ENCODE measurements around the gene PTHLH. TPM values are rescaled to one million over a fixed set of nuclear protein-coding genes. Genes with fewer than 3 reads are reported as not detected.

The PTHLH gene
- total RNA-seq, 3 donors from 2014 or later: 2.4 to 7.5 (median 2.9) TPM

GRCh38 chr12:27984275-27984674, 11.7 kb upstream of the PTHLH start:
- Histone ChIP-seq H3K4me1 (no peaks in the 10 kb centered on the region), H3K4me3 (no peak overlapping the region), H3K27ac (no peak overlapping the region), H3K27me3 (no peaks in the 10 kb centered on the region), H3K36me3 (no peaks in the 10 kb centered on the region), H3K9me3 (no peaks in the 10 kb centered on the region)
- TF ChIP-seq, protein P1, sequence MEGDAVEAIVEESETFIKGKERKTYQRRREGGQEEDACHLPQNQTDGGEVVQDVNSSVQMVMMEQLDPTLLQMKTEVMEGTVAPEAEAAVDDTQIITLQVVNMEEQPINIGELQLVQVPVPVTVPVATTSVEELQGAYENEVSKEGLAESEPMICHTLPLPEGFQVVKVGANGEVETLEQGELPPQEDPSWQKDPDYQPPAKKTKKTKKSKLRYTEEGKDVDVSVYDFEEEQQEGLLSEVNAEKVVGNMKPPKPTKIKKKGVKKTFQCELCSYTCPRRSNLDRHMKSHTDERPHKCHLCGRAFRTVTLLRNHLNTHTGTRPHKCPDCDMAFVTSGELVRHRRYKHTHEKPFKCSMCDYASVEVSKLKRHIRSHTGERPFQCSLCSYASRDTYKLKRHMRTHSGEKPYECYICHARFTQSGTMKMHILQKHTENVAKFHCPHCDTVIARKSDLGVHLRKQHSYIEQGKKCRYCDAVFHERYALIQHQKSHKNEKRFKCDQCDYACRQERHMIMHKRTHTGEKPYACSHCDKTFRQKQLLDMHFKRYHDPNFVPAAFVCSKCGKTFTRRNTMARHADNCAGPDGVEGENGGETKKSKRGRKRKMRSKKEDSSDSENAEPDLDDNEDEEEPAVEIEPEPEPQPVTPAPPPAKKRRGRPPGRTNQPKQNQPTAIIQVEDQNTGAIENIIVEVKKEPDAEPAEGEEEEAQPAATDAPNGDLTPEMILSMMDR (IDR thresholded peaks at IDR 0.05): no peak
- TF ChIP-seq POLR2AphosphoS5 (IDR thresholded peaks at IDR 0.05): no peak
- TF ChIP-seq POLR2A (IDR thresholded peaks at IDR 0.05): no peak
- no peak for DNase-seq (ENCODE audit: low spot score in 2 of 2)
- intact Hi-C loops (cut with DNase I; ENCODE audit: low total_unique reads): no loop called here

GRCh38 chr12:27982951-27983350, 10.4 kb upstream of the PTHLH start:
- no peak for DNase-seq (ENCODE audit: low spot score in 2 of 2)
- no peaks in the 10 kb centered on the region for H3K36me3 ChIP-seq
- intact Hi-C loops (cut with DNase I; ENCODE audit: low total_unique reads): no loop called here
- H3K27me3 ChIP-seq: no peaks in the 10 kb centered on the region
- no peak overlapping the region for H3K27ac ChIP-seq
- no peak overlapping the region for H3K4me3 ChIP-seq
- H3K4me1 ChIP-seq: no peaks in the 10 kb centered on the region
- TF ChIP-seq, protein P1 (IDR thresholded peaks at IDR 0.05): no peak
- TF ChIP-seq POLR2A (IDR thresholded peaks at IDR 0.05): no peak
- TF ChIP-seq POLR2AphosphoS5 (IDR thresholded peaks at IDR 0.05): no peak
- H3K9me3 ChIP-seq: no peaks in the 10 kb centered on the region

- intact Hi-C loops (cut with DNase I; ENCODE audit: low total_unique reads): no loop called here
- TF ChIP-seq, protein P1 (IDR thresholded peaks at IDR 0.05): no peak
- no peak for TF ChIP-seq POLR2AphosphoS5 (IDR thresholded peaks at IDR 0.05)
- TF ChIP-seq POLR2A (IDR thresholded peaks at IDR 0.05): no peak
These were observed 9.9 kb upstream of the PTHLH start for GRCh38 chr12:27982385-27982784.

GRCh38 chr12:27981874-27982273, 9.3 kb upstream of the PTHLH start:
- Histone ChIP-seq H3K27ac (no peak overlapping the region), H3K9me3 (no peaks in the 10 kb centered on the region), H3K36me3 (no peaks in the 10 kb centered on the region), H3K4me1 (no peaks in the 10 kb centered on the region), H3K27me3 (no peaks in the 10 kb centered on the region), H3K4me3 (no peak overlapping the region)
- no peak for DNase-seq (ENCODE audit: low spot score in 2 of 2)
- intact Hi-C loops (cut with DNase I; ENCODE audit: low total_unique reads): no loop called here
- no peak for TF ChIP-seq POLR2AphosphoS5 (IDR thresholded peaks at IDR 0.05)
- no peak for TF ChIP-seq POLR2A (IDR thresholded peaks at IDR 0.05)

More at GRCh38 chr12:27982385-27982784, 9.9 kb upstream of the PTHLH start:
- Histone ChIP-seq H3K4me1 (no peaks in the 10 kb centered on the region), H3K27me3 (no peaks in the 10 kb centered on the region), H3K4me3 (no peak overlapping the region), H3K9me3 (no peaks in the 10 kb centered on the region), H3K27ac (no peak overlapping the region), H3K36me3 (no peaks in the 10 kb centered on the region)
- DNase-seq (ENCODE audit: low spot score in 2 of 2): no peak

GRCh38 chr12:27979145-27979544, 6.6 kb upstream of the PTHLH start:
- Histone ChIP-seq H3K4me1 (no peaks in the 10 kb centered on the region), H3K27ac (no peak overlapping the region), H3K9me3 (no peaks in the 10 kb centered on the region), H3K27me3 (peaks cover 0 to 19% of the 10 kb centered on the region in 2 donors), H3K4me3 (no peak overlapping the region), H3K36me3 (no peaks in the 10 kb centered on the region)
- intact Hi-C loops (cut with DNase I; ENCODE audit: low total_unique reads): no loop called here
- TF ChIP-seq POLR2A (IDR thresholded peaks at IDR 0.05): no peak
- TF ChIP-seq, protein P1 (IDR thresholded peaks at IDR 0.05): no peak
- TF ChIP-seq POLR2AphosphoS5 (IDR thresholded peaks at IDR 0.05): no peak
- DNase-seq (ENCODE audit: low spot score in 2 of 2): no peak
